Measurements from ENCODE around the gene ASCL4.

DNA sequence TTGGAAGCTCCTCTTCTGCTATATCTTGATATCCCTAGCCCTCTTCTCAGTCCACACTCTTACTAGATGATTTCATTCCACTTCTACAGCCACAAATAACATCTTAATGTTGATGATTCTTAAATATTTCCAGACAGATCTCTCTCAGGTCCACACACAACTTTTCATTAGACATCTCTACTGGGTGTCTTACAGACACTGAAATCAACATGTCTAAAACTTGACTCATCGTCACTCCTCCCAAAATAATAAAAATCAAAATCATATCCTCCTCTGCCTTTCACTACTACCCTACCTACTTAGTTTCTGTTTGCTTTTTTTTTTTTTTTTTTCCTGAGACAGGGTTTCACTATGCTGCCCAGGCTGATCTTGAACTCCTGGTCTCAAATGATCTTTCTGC, 25.4 kb upstream of the ASCL4 start:
- TF ChIP-seq, protein P1, sequence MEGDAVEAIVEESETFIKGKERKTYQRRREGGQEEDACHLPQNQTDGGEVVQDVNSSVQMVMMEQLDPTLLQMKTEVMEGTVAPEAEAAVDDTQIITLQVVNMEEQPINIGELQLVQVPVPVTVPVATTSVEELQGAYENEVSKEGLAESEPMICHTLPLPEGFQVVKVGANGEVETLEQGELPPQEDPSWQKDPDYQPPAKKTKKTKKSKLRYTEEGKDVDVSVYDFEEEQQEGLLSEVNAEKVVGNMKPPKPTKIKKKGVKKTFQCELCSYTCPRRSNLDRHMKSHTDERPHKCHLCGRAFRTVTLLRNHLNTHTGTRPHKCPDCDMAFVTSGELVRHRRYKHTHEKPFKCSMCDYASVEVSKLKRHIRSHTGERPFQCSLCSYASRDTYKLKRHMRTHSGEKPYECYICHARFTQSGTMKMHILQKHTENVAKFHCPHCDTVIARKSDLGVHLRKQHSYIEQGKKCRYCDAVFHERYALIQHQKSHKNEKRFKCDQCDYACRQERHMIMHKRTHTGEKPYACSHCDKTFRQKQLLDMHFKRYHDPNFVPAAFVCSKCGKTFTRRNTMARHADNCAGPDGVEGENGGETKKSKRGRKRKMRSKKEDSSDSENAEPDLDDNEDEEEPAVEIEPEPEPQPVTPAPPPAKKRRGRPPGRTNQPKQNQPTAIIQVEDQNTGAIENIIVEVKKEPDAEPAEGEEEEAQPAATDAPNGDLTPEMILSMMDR (IDR thresholded peaks at IDR 0.05), result no peak
- no peak for TF ChIP-seq POLR2A (IDR thresholded peaks at IDR 0.05)
- no peak for TF ChIP-seq EP300 (IDR thresholded peaks at IDR 0.05)
- TF ChIP-seq POLR2AphosphoS5 (IDR thresholded peaks at IDR 0.05), result no peak
